A549 (cell line): ENCODE measurements around the gene FKTN. TPM values are rescaled to one million over a fixed set of nuclear protein-coding genes. Genes with fewer than 3 reads are reported as not detected.
A peak's percentile ranks its signal among the peaks of the same experiment; 100 is the strongest.
"Not testable (repeated sequence)": the region's sequence is repeated elsewhere in the genome, so short reads cannot be mapped to it uniquely, and the experiment has no call there.

ENCODE experiments used
- ATAC-seq, 2 experiments: fragments of 200-7000 bp in 1 of 2; fragments of >200 bp in 1 of 2; cut with Nextera tagmentation in 1 of 2; cut with Tn5 transposase in 1 of 2; 3 replicates each; pipeline versions ENCODE4 v1.8.0 to v1.9.1; 2018 to 2020; ENCODE audit warnings: mild to moderate bottlenecking in 1 of 2, moderate library complexity in 1 of 2
- CTCF ChIA-PET: fragments of 300-600 bp; sonication (Branson Sonifier 250); formaldehyde crosslinking; extraction: SDS; loops from one replicate; lab custom pipeline; 2021; ENCODE audit warnings: antibody characterized with exemption, inconsistent platforms; lab: Yijun Ruan, JAX
- POLR2A ChIA-PET: fragments of 350-600 bp; formaldehyde crosslinking; extraction: SDS; loops from one replicate; lab custom pipeline; 2021; ENCODE audit warnings: antibody characterized with exemption, inconsistent platforms; lab: Yijun Ruan, JAX
- DNase-seq, 2 experiments: peaks; one replicate each; pipeline versions ENCODE4 v3.0.0 to v3.0.0-alpha.2; 2011 to 2016; ENCODE audit warnings: low read depth in 1 of 2, low spot score in 1 of 2
- FAIRE-seq: peaks from 2 replicates; lab custom pipeline; 2011; peaks lifted over from hg19 to GRCh38; lab: Jason Lieb, UNC
- H3K27ac ChIP-seq, 2 experiments: fragments of >200 bp; sonication (Bioruptor Twin); formaldehyde crosslinking; 3 replicates each; pipeline ENCODE4 v1.5.1; 2016 to 2017
- H3K4me1 ChIP-seq: fragments of >200 bp; sonication (Bioruptor Twin); formaldehyde crosslinking; 3 replicates; pipeline ENCODE4 v1.6.1; 2016
- H3K4me2 ChIP-seq: fragments of >200 bp; sonication (Bioruptor Twin); formaldehyde crosslinking; 3 replicates; pipeline ENCODE4 v1.6.1; 2016
- H3K4me3 ChIP-seq: fragments of >200 bp; sonication (Bioruptor Twin); formaldehyde crosslinking; 3 replicates; pipeline ENCODE4 v1.5.1; 2016
- H3K9me3 ChIP-seq: fragments of >200 bp; sonication (Bioruptor Twin); formaldehyde crosslinking; 3 replicates; pipeline ENCODE4 v1.6.1; 2016
- CBX8 ChIP-seq: fragments of 200-600 bp; sonication (generic); IDR thresholded peaks from 2 replicates; pipeline ENCODE4 v1.6.1; 2016
- ESRRA ChIP-seq: fragments of 150-350 bp; IDR thresholded peaks from 2 replicates; pipeline ENCODE4 v1.6.1; 2014; ENCODE audit warnings: mild to moderate bottlenecking, low read length, borderline replicate concordance
- HEYL ChIP-seq: fragments of 250-450 bp; sonication (Bioruptor Pico); IDR thresholded peaks from 2 replicates; pipeline ENCODE4 v1.8.0; 2021; ENCODE audit warnings: mild to moderate bottlenecking, moderate library complexity
- KDM5A ChIP-seq: fragments of 200-600 bp; sonication (generic); IDR thresholded peaks from 2 replicates; pipeline ENCODE4 v1.6.1; 2016; ENCODE audit warnings: antibody characterized with exemption, mild to moderate bottlenecking
- MAFK ChIP-seq: fragments of 450-650 bp; IDR thresholded peaks from 2 replicates; pipeline ENCODE4 v1.6.1; 2014; ENCODE audit not compliant: partially characterized antibody
- MAX ChIP-seq: IDR thresholded peaks from 2 replicates; pipeline ENCODE4 v1.6.1; 2012
- POLR2AphosphoS2 ChIP-seq: conservative IDR thresholded peaks from 2 replicates; pipeline ENCODE4 v1.6.1; 2012; ENCODE audit warnings: low read length, improper control_type of control experiment, inconsistent platforms
- RFX5 ChIP-seq: fragments of 450-650 bp; IDR thresholded peaks from 2 replicates; pipeline ENCODE4 v1.7.1; 2014; ENCODE audit warnings: antibody characterized with exemption, mild to moderate bottlenecking, moderate library complexity
- SMC3 ChIP-seq: fragments of >200 bp; sonication (Bioruptor Twin); formaldehyde crosslinking; IDR thresholded peaks from 3 replicates; pipeline ENCODE4 v1.6.1; 2018; ENCODE audit warnings: inconsistent platforms
- ZFP36 ChIP-seq: fragments of 450-650 bp; IDR thresholded peaks from 2 replicates; pipeline ENCODE4 v1.6.1; 2014; ENCODE audit warnings: borderline replicate concordance; ENCODE audit not compliant: partially characterized antibody
- ZSCAN20 ChIP-seq: fragments of 250-450 bp; sonication (Bioruptor Pico); IDR thresholded peaks from 2 replicates; pipeline ENCODE4 v1.8.0; 2022; ENCODE audit warnings: mild to moderate bottlenecking, moderate library complexity
- WGBS: methylation state at CpG from one replicate; pipeline ENCODE4 v1.1.6; 2017; ENCODE audit errors: missing lambda C conversion rate; 5-methylcytosine and 5-hydroxymethylcytosine counted together
- polyA plus RNA-seq, 4 experiments: library from polyadenylated mRNA; depleted of rRNA in 3 of 4; stranded (reverse); fragments of >200 nt; fragmentation: RNase III in 1 of 4; extraction: RNeasy Plus Mini Kit Qiagen cat#74134 plus additional on column Dnase treatment in 1 of 4; gene quantifications; 2 replicates in 3 of 4; 3 replicates in 1 of 4; pipeline ENCODE4 v1.2.3, GENCODE V29; 2011 to 2017

The FKTN gene
- polyA plus RNA-seq, 2 of the 4 experiments (the other 2 are of a cell fraction): 10.3 to 21.0 TPM

- no peak overlapping the region for H3K4me3 ChIP-seq
- TF ChIP-seq MAX (no peak), SMC3 (no peak), KDM5A (no peak), ZSCAN20 (no peak), CBX8 (no peak), MAFK (no peak)
- no peak overlapping the region for H3K27ac ChIP-seq
- peaks cover 3% of the 10 kb centered on the region; the same call in 1 of the 3 replicates for H3K9me3 ChIP-seq
- no peak overlapping the region for H3K4me2 ChIP-seq
- ATAC-seq: no peak
- no peaks in the 10 kb centered on the region for H3K4me1 ChIP-seq
- DNase-seq: no peak
- POLR2A ChIA-PET: no interaction called here
- CTCF ChIA-PET: no interaction called here
- WGBS: 94% methylated on average over 9 of the region's 11 CpGs
- no peak for FAIRE-seq
These were observed 42.0 kb upstream of the FKTN start for GRCh38 chr9:105515811-105516413.

GRCh38 chr9:105519710-105520369 lies 38.1 kb upstream of the FKTN start:
- H3K4me1 ChIP-seq, CTCF ChIA-PET, H3K4me2 ChIP-seq, POLR2A ChIA-PET, FAIRE-seq, H3K9me3 ChIP-seq: not testable (repeated sequence)
- 96% methylated on average over 33 of the region's 43 CpGs for WGBS
- ATAC-seq (peak; percentile 98 to 100), DNase-seq (peak in 1 of 2 experiments; percentile 22)
- peak overlapping the region; percentile 37; the same call in 2 of the 3 replicates for H3K4me3 ChIP-seq
- H3K27ac ChIP-seq: peak overlapping the region; percentile 66 to 80; a peak in 3 of 6 replicates

GRCh38 chr9:105520992-105521391 lies 36.9 kb upstream of the FKTN start:
- POLR2A ChIA-PET: not testable (repeated sequence)

GRCh38 chr9:105522618-105523385 lies 35.1 kb upstream of the FKTN start:
- H3K9me3 ChIP-seq, H3K27ac ChIP-seq, H3K4me3 ChIP-seq, FAIRE-seq, DNase-seq, ATAC-seq, CTCF ChIA-PET, H3K4me2 ChIP-seq, H3K4me1 ChIP-seq, POLR2A ChIA-PET: not testable (repeated sequence)
- 96% methylated on average over 9 of the region's 10 CpGs for WGBS

More at GRCh38 chr9:105520992-105521391, 36.9 kb upstream of the FKTN start:
- H3K4me3 ChIP-seq, ATAC-seq, H3K27ac ChIP-seq, CTCF ChIA-PET, DNase-seq, H3K4me1 ChIP-seq, H3K9me3 ChIP-seq, H3K4me2 ChIP-seq: not testable (repeated sequence)
- FAIRE-seq: peak; percentile 28
- WGBS: 95% methylated on average over 6 of the region's 6 CpGs

- no peak overlapping the region for H3K4me2 ChIP-seq
- H3K4me3 ChIP-seq: no peak overlapping the region
- no peak overlapping the region for H3K27ac ChIP-seq
- ATAC-seq: no peak
- CTCF ChIA-PET: no interaction called here
- TF ChIP-seq HEYL (CRISPR knock-in tag) (no peak), ZFP36 (no peak), POLR2AphosphoS2 (no peak), RFX5 (no peak), KDM5A (no peak), ESRRA (no peak)
- TF ChIP-seq, all 56 proteins: peak for 0
- FAIRE-seq: no peak
- POLR2A ChIA-PET: no interaction called here
- no peak for DNase-seq
- 95% methylated on average over 3 of the region's 3 CpGs for WGBS
- Histone ChIP-seq H3K9me3 (peaks cover 8% of the 10 kb centered on the region; the same call in 2 of the 3 replicates), H3K4me1 (no peaks in the 10 kb centered on the region)
These were observed 26.4 kb upstream of the FKTN start for GRCh38 chr9:105531530-105531929.
